Measurements from ENCODE around the gene SORCS2. TPM values are rescaled to one million over a fixed set of nuclear protein-coding genes. Genes with fewer than 3 reads are reported as not detected.

Gene SORCS2
- total RNA-seq, 4 donors from 2014 or later: 0.07 to 1.2 (median 0.11) TPM

DNA sequence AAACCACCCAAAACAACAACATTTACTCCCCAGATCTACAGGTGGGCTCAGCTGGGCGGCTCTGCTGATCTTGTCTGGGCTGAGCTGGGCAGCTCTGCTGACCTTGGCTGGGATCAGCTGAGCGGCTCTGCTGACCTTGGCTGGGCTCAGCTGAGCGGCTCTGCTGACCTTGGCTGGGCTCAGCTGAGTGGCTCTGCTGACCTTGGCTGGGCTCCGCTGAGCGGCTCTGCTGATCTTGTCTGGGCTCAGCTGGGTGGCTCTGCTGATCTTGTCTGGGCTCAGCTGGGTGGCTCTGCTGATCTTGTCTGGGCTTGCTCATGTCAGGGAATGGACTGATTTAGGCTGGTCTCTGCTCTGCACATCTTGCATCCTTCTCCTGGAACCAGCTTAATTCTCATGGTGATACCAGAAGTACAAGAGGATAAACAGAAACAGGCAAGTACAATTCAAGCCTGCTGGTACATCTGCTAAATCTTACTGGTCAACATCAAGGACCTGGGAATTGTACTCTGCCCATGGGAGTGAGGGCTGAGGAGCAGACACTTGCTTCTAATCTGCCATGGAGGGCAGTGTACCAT lies 490.9 kb downstream of the SORCS2 start:
- no peak for DNase-seq
- in situ Hi-C loops (cut with MboI; ENCODE audit: low sequenced_read_pairs in 4 of 4): no loop called here
- no peak for ATAC-seq

GRCh38 chr4:7684294-7684693 lies 492.0 kb downstream of the SORCS2 start:
- no peak overlapping the region for H3K4me3 ChIP-seq
- ATAC-seq (no peak), DNase-seq (no peak)
- in situ Hi-C loops (cut with MboI; ENCODE audit: low sequenced_read_pairs in 4 of 4): no loop called here
- TF ChIP-seq, protein P1, sequence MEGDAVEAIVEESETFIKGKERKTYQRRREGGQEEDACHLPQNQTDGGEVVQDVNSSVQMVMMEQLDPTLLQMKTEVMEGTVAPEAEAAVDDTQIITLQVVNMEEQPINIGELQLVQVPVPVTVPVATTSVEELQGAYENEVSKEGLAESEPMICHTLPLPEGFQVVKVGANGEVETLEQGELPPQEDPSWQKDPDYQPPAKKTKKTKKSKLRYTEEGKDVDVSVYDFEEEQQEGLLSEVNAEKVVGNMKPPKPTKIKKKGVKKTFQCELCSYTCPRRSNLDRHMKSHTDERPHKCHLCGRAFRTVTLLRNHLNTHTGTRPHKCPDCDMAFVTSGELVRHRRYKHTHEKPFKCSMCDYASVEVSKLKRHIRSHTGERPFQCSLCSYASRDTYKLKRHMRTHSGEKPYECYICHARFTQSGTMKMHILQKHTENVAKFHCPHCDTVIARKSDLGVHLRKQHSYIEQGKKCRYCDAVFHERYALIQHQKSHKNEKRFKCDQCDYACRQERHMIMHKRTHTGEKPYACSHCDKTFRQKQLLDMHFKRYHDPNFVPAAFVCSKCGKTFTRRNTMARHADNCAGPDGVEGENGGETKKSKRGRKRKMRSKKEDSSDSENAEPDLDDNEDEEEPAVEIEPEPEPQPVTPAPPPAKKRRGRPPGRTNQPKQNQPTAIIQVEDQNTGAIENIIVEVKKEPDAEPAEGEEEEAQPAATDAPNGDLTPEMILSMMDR (IDR thresholded peaks at IDR 0.05 in 4 of 5, conservative IDR thresholded peaks at IDR 0.05 in 1 of 5): no peak
- TF ChIP-seq POLR2A (IDR thresholded peaks at IDR 0.05): no peak
- no peak overlapping the region for H3K27ac ChIP-seq
- no peaks in the 10 kb centered on the region for H3K4me1 ChIP-seq
- no peaks in the 10 kb centered on the region for H3K36me3 ChIP-seq
- peaks cover 0 to 4% (median 0%) of the 10 kb centered on the region in 3 donors for H3K27me3 ChIP-seq
- no peaks in the 10 kb centered on the region for H3K9me3 ChIP-seq
- intact Hi-C loops (cut with DNase I; ENCODE audit: low total_unique reads): no loop called here

More for the DNA sequence above, 490.9 kb downstream of the SORCS2 start:
- H3K9me3 ChIP-seq: no peaks in the 10 kb centered on the region
- TF ChIP-seq POLR2A (IDR thresholded peaks at IDR 0.05): no peak
- TF ChIP-seq, protein P1 (IDR thresholded peaks at IDR 0.05 in 4 of 5, conservative IDR thresholded peaks at IDR 0.05 in 1 of 5): no peak
- H3K4me1 ChIP-seq: no peaks in the 10 kb centered on the region
- H3K36me3 ChIP-seq: no peaks in the 10 kb centered on the region
- no peak overlapping the region for H3K27ac ChIP-seq
- intact Hi-C loops (cut with DNase I; ENCODE audit: low total_unique reads): no loop called here
- H3K4me3 ChIP-seq: no peak overlapping the region
- peaks cover 0 to 4% (median 3%) of the 10 kb centered on the region in 3 donors for H3K27me3 ChIP-seq

DNA sequence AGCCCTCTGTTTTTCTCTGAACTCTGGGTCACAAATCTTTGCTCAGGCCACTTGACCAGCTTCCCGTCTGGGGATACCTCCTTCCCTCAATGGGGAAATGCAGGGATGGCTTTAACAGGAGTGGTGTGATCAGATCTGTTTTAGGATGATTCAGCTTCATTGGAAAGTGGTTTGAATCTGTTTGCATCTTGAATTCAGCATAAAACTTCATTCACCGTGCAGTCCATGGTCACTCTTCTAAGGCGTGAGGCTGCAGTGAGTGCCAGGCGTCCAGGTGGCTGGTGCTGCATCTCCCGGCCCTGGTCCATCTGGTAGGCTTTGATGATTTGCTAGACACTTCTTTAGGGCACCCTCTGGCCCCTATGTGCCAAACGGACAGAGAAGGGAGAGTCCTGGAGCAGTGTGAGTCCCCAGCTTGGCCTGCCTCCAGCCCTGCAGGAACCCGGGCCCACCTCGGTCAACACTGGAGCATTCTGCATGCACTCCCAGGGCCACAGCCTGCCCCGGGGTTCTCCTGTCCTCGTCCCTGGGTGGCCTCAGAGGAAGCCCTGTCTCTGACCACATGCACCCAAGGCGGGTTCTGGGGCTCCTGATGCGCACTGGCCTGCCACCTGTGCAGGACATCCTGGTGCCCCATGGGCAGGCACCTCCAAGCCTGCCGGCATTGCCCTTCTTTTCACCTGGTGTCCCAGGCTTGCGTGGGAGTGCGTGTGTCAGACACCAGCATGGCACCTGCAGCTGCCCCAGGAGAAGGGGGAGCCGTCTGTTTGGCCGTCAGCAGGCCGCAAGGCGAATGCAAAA lies 493.9 kb downstream of the SORCS2 start:
- intact Hi-C loops (cut with DNase I; ENCODE audit: low total_unique reads) (no loop called here), in situ Hi-C loops (cut with MboI; ENCODE audit: low sequenced_read_pairs in 4 of 4) (no loop called here)
- no peak for DNase-seq
- Histone ChIP-seq H3K4me3 (no peak overlapping the region), H3K27ac (no peak overlapping the region), H3K4me1 (no peaks in the 10 kb centered on the region), H3K27me3 (peaks cover 0 to 4% (median 0%) of the 10 kb centered on the region in 3 donors), H3K36me3 (no peaks in the 10 kb centered on the region), H3K9me3 (no peaks in the 10 kb centered on the region)
- TF ChIP-seq POLR2A (IDR thresholded peaks at IDR 0.05): no peak
- TF ChIP-seq, protein P1 (IDR thresholded peaks at IDR 0.05 in 4 of 5, conservative IDR thresholded peaks at IDR 0.05 in 1 of 5): no peak
- ATAC-seq: no peak

GRCh38 chr4:7687006-7687405 lies 494.7 kb downstream of the SORCS2 start:
- no peak for TF ChIP-seq POLR2A (IDR thresholded peaks at IDR 0.05)
- TF ChIP-seq, protein P1 (IDR thresholded peaks at IDR 0.05 in 4 of 5, conservative IDR thresholded peaks at IDR 0.05 in 1 of 5): no peak
- no peaks in the 10 kb centered on the region for H3K27me3 ChIP-seq
- intact Hi-C loops (cut with DNase I; ENCODE audit: low total_unique reads) (no loop called here), in situ Hi-C loops (cut with MboI; ENCODE audit: low sequenced_read_pairs in 4 of 4) (no loop called here)
- H3K4me3 ChIP-seq: no peak overlapping the region
- ATAC-seq (no peak), DNase-seq (no peak)
- no peaks in the 10 kb centered on the region for H3K36me3 ChIP-seq
- no peaks in the 10 kb centered on the region for H3K9me3 ChIP-seq
- H3K4me1 ChIP-seq: no peaks in the 10 kb centered on the region
- H3K27ac ChIP-seq: no peak overlapping the region

All from gastrocnemius medialis (tissue), 4 donors.